ENCODE measurements around the gene ITGA6.

ITGA6 gene

GRCh38 chr2:172456002-172456401 lies 28.6 kb downstream of the ITGA6 start:
- no peak for TF ChIP-seq CTCF (conservative IDR thresholded peaks at IDR 0.05; ENCODE audit: low read length)
- no peak overlapping the region for H3K4me3 ChIP-seq (ENCODE audit: low read length)
- no peak for DNase-seq (ENCODE audit: low read depth)

DNA sequence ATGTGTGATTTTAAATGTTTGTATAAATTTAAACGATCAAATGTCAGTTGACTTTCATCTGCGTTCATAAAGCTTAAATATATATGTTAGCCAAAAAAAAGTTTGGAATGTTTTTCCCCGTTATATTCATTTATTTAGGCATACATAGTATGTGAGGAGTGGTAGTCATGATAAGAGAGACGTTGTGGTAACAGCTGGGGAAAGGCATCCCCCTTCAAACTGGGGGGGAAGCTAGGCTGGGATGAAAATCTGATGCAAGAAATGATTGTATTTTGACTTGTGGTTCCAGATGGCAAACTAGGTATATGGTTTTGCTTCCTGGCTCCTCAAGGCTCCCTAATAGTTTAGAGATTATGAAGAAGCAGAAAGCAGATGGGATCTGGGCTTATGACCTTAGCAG lies 30.1 kb downstream of the ITGA6 start:
- no peak overlapping the region for H3K4me3 ChIP-seq (ENCODE audit: low read length)
- peak; percentile 30 for DNase-seq (ENCODE audit: low read depth)
- TF ChIP-seq CTCF (conservative IDR thresholded peaks at IDR 0.05; ENCODE audit: low read length): no peak

GRCh38 chr2:172458561-172459124 lies 31.3 kb downstream of the ITGA6 start:
- no peak overlapping the region for H3K4me3 ChIP-seq (ENCODE audit: low read length)
- TF ChIP-seq CTCF (conservative IDR thresholded peaks at IDR 0.05; ENCODE audit: low read length): no peak
- DNase-seq (ENCODE audit: low read depth): no peak

DNA sequence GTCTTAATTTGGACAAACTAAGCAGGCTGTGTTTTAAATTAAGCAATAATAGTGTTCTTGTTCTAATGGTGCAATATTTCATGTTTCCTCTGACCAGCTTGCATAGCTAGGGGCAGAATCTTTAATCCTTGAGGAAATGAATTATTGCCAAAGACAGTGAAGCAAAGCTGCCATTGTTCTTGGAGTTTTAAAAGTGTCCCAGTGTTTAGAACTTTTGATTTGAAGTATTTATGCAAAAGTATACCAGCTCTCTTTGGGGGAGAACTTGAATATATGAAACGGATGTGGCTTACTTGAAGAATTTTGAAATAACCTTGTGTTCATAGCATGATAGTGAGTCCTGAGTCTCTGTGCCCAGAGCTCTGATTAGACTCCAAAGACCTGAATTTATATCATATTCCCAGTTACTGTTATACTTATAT lies 33.4 kb downstream of the ITGA6 start:
- no peak for TF ChIP-seq CTCF (conservative IDR thresholded peaks at IDR 0.05; ENCODE audit: low read length)
- peak; percentile 48 for DNase-seq (ENCODE audit: low read depth)

DNA sequence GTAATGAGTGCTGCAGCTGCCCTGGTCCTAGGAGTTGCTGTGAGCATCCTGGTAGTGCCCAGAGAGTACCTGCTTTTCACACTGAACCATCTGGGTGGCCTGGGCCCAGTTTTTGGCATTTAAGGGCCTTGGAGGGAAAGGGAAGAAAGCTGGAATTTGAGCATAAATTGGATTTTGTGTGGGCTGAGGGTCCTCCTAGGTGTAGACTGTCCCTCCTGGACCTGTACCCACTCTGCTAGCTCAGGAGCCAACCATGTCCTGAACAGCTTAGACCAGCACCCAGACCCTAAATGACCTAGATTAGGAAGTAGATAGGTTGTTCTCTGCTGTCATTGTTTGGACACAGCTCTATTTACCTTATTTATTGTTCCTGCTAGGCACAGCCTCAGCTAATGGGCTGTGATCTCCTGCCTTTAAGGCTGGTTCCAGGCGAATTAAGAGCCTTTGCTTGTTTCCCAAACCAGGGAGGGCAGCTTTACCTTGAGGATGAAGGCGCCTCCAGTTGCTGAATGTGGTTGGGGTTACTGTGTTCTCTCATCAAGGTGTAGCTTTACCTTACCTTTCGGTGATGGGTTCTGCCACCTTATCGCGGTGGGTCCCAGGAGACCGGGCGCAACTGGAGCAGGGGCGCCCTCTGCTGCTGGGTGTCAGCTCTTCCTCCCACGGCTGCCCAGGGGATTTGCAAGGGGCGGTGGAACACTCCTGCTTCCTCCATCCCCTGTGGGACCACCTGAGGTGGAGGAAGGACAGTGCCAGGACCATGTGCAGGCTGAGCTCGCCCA lies 34.4 kb downstream of the ITGA6 start:
- peak; percentile 90 for TF ChIP-seq CTCF (conservative IDR thresholded peaks at IDR 0.05; ENCODE audit: low read length)
- peak; percentile 25 for DNase-seq (ENCODE audit: low read depth)
- H3K4me3 ChIP-seq (ENCODE audit: low read length): no peak overlapping the region

More for the DNA sequence above, 33.4 kb downstream of the ITGA6 start:
- H3K4me3 ChIP-seq (ENCODE audit: low read length): no peak overlapping the region

DNA sequence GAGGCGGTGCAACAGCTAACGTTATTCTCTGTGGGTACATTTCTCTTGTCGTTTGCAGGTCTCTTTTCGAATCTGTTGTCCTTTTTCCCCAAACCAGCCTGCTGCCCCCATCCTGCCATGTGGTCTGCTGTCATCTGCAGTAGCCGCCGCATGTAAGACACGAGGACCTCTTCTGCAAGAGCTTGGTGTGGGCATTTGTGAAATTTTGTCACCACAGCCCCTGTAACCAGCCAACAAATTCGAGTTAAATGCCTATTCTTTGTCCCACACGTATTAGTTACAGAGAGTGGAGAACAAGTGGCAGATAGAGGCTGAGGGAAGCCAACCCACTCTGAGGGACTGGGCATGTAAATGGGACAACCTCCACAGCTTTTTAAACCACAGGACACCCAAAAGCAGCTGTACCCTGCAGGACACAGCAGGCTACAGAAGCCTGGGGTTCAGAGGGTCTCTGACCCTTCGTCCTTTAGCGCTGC lies 35.0 kb downstream of the ITGA6 start:
- TF ChIP-seq CTCF (conservative IDR thresholded peaks at IDR 0.05; ENCODE audit: low read length): no peak
- no peak for DNase-seq (ENCODE audit: low read depth)
- no peak overlapping the region for H3K4me3 ChIP-seq (ENCODE audit: low read length)

DNA sequence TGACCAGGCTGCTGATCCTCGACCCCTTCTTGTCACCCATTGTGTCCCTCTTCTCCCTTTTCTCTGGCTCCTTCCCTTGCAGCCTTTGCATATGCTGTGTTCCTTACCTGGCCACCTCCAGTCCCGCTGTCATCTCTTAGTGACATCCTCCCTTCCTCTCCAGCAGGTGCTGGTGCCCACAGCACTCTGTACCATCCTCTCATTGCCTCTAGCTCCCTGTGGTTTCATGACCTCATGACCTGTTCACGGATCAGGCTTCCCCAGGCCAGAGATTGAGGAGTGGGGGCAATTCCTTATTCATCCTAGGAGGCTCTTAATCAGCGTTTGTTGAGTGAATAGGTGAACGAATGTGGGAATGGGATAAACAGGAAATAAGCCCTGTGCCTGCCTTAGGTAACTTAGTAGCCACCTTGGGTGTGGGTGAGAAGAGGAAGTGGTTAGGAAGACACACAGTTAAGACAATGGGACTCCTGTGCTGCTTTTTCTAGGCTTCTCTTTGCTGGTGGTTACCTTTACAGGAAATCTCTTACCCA lies 35.5 kb downstream of the ITGA6 start:
- TF ChIP-seq CTCF (conservative IDR thresholded peaks at IDR 0.05; ENCODE audit: low read length): no peak
- no peak overlapping the region for H3K4me3 ChIP-seq (ENCODE audit: low read length)
- no peak for DNase-seq (ENCODE audit: low read depth)

Data from AG10803 (cell line).